NCI-H1417 (cell line): ENCODE results near the gene TARBP1.
"Not testable (repeated sequence)": the region's sequence is repeated elsewhere in the genome, so short reads cannot be mapped to it uniquely, and the experiment has no call there.

Source experiments
- DNase-seq, 3 experiments: peaks; one replicate each; lab custom pipeline; 2025; lab: John Stamatoyannopoulos, UW

Gene TARBP1, protein sequence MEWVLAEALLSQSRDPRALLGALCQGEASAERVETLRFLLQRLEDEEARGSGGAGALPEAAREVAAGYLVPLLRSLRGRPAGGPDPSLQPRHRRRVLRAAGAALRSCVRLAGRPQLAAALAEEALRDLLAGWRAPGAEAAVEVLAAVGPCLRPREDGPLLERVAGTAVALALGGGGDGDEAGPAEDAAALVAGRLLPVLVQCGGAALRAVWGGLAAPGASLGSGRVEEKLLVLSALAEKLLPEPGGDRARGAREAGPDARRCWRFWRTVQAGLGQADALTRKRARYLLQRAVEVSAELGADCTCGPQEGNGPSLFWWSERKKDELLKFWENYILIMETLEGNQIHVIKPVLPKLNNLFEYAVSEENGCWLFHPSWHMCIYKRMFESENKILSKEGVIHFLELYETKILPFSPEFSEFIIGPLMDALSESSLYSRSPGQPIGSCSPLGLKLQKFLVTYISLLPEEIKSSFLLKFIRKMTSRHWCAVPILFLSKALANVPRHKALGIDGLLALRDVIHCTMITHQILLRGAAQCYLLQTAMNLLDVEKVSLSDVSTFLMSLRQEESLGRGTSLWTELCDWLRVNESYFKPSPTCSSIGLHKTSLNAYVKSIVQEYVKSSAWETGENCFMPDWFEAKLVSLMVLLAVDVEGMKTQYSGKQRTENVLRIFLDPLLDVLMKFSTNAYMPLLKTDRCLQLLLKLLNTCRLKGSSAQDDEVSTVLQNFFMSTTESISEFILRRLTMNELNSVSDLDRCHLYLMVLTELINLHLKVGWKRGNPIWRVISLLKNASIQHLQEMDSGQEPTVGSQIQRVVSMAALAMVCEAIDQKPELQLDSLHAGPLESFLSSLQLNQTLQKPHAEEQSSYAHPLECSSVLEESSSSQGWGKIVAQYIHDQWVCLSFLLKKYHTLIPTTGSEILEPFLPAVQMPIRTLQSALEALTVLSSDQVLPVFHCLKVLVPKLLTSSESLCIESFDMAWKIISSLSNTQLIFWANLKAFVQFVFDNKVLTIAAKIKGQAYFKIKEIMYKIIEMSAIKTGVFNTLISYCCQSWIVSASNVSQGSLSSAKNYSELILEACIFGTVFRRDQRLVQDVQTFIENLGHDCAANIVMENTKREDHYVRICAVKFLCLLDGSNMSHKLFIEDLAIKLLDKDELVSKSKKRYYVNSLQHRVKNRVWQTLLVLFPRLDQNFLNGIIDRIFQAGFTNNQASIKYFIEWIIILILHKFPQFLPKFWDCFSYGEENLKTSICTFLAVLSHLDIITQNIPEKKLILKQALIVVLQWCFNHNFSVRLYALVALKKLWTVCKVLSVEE (N-terminal part only)

DNA sequence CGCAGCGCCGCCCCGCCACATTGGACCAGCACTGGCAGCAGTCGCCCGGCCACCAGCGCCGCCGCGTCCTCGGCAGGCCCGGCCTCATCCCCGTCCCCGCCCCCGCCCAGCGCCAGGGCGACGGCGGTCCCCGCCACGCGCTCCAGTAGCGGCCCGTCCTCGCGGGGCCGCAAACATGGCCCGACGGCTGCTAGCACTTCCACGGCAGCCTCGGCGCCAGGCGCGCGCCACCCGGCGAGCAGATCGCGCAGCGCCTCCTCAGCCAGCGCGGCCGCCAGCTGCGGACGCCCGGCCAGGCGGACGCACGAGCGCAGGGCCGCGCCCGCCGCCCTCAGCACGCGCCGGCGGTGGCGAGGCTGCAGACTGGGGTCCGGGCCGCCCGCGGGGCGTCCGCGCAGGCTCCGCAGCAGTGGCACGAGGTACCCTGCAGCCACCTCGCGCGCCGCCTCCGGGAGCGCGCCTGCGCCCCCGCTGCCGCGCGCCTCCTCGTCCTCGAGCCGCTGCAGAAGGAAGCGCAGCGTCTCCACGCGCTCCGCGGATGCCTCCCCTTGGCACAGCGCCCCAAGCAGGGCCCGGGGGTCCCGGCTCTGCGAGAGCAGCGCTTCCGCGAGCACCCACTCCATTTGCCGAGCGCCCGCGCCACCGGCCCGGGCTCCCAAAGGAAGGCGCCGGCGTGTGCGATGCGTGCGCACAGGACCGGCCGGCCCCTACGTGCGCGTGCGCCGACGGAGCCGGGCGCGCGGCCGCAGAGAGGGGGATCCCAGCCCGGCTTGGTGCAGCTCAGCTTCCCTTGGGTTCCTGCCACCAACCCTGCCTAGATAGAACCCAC is at the start of gene TARBP1:
Gene TARBP1 (minus strand): TSS at position 699 of the 829 bp plus-strand sequence. CDS start 76 bp downstream, at position 623.
- DNase-seq = peak; percentile 78 to 96 (median 93)

DNA sequence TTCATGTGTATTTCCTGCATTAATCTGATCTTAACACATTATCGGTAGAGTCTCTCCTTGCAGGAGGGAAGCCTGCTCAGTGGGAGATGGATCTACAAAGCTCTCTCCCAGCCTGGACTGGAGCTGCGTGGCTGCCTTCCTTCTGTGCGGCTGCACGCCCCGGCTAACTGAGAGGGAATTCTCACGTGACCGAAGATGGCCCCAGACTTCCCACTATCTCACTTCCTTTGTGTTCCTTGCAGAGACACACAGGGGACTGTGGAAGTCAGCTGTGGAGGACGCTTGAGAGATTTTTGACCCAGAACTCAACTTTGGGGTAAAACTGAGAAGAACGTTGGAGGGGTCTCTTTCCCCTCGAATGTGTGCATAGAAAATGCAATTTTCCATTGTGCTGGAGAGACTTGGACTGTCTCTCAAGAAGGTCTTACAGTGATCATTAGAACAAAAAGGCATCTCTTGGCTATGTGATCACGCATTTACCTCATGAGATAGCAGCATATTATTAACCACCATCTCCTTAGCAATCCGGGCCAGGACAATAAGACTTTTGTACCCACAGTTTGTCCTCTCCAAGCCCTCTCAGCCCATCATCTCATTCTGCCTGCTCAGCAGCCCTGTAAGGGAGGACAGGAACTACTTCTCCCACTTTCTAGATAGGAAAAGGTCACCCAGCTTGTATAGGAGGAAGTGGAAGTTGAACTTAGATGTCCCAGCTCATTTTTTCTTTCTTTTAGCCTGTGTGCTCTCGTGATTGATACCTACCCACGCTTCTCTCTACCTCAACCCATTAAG is 49.3 kb upstream of the TARBP1 start:
- DNase-seq = no peak

DNA sequence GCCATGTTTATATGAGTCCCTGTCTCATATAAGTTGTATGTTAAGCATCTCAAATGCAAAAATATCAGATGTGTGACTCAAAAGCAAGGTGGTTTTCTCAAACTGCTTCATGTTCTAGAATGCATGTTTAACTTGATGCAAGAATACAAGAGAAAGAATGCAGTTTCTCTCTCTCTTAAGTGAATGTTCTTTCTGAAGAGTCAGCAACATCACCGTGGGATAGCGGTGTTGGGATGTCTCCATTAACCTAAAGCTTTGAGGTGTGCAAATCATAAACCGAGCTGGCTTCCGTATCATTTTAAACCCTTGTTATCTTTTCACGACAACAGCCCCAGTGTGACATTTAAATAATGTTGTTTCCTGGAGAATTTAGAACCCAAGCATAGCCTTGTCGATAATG is 48.4 kb upstream of the TARBP1 start:
- no peak for DNase-seq

DNA sequence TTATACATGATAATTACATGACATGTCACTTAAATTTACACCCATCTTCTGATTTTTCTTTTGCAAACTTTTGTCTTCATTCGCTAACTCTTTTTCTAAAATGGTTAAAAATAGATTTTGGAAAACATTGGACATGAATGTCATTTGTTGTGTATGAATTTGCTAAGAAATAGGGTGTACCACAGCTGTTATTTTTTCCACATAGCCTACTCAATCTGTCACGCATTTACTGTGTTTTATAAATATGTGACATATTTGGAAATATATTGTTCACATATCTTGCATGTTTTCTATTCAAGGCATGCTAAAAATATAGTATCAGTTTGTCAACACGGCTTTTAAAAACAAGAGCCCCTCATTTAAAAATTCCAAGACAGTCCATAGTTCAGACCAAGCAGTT is 47.9 kb upstream of the TARBP1 start:
- DNase-seq = no peak

DNA sequence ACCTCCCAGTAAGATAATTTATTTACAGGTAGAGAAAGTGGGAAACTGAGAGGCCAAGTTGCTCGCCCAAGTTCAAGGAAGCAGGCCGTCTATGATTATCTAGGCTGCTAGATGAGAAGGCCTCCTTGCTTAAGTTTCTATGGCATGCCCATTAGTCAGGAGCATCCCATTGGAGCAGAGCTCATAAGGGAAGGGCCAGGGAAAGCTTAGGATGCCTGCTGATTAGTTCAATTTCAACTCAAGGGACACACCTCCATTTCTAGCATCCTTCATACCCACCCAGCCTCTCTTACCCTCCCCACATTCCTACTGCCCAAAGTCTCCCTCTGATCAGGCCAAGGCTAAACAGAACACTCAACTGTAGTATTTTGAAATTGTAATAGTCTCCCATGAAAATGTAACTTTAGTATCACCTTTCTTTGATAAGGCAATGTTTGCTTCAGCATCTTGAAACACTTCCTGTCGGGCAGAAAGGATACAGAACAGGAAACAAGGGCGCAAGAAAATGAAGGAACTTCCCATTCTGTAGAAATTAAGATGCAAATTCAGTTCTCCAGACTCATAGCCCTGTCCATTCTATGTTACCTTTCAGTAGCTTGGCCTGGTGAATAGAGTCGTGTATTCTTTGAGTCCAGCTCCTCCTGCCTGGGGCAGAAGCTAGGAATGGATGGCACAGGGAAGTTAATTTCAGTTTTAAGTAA is 46.3 kb upstream of the TARBP1 start:
- no peak for DNase-seq

DNA sequence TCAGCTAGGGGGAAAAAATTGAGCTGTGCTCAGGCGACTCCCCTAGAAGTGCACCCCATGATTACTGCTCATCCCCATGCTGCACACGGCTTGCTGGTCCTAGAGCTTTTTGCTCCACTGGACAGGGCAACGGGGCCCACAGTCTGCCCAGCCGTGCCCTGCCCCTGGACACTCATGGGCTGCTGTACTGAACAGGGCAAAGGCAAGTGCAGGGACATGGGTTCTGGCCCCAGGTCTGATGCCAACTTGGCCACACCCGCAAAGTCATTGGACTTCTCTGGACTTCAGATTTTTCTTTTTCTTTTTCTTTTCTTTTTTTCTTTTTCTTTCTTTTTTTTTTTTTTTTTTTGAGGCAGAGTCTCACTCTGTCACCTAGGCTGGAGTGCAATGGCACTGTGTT is 42.9 kb upstream of the TARBP1 start:
- DNase-seq = no peak

DNA sequence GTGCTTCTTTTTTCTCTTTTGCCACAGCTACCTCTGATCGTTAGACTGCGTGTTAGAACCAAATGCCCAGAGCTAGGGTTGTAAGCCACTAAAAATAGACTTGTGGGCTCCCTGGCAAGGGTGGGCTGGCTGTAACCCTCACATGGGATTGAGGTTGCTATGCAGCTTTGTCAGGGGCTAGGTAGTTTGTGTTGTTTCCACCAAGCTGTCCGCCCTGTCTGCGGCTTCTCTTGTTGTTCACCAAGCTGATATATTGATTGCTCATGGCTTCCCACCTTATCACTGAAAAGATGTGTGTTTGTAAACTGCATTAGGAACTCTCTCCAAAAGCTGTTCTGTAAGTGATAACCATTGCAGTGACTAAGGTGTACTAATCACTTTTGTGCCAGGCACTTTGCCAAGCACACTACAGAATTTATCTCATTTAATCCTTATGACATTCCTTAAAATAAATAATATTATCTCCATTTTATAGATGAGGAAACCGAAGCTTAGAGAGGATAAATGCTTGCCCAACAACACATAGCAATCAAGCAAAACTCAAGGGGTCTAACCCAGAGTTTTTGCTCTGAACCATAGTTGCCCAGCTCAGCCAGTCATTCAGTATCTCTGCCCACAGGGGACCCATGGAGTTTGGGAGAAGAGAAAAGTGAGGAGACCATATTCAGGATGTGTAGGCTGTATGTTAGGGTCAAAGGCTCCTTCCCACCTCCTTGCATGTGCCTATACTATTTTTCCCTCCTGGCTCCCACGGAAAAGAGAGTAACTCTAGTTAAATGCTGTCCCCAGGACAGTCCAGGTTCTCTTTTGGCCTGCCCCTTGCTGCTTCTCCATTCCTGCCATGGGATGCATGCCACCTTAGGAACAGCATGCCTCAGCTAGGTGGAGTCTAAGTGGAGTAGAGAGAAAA is 42.2 kb upstream of the TARBP1 start:
- peak in 2 of 3 experiments; percentile 6 to 9 for DNase-seq

DNA sequence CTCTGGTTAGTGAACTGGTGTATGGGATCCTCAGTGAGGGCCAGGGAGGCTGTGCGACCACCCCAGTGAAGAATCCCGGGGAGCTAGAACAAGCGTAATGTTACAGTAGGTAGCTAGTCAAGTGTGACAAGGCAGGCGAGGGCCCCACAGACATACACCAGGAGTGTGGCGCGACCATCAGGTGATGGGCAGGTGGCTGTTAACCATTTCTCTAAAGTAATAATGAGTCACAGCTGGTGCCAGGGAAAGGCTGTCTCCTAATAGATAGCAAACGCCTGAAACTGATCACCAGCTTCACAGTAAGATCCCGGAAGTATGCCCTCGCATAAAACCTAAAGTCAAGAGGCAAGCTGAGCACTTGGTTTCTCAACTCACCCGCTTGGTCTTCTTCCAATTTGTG is 40.5 kb upstream of the TARBP1 start:
- peak in 1 of 3 experiments; percentile 29 for DNase-seq

DNA sequence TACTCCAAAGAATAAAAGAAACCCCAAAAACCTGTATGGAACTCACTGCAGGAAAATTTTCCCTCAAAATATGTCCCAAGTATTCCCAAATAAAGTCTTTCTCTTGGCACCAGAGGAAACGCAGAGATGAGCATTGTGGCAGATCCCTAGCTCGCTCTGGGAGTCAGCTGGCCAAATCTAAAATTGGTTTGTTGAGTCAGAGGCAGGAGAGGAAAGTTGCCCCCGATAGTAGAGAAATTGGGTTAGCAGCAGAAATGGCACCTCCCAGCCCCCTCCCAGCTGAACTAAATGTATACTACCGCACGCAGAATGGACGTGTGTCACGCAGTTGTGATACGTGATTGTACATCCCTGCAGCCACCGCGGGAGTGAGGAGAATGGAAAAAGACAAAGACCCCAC is 39.9 kb upstream of the TARBP1 start:
- no peak for DNase-seq

DNA sequence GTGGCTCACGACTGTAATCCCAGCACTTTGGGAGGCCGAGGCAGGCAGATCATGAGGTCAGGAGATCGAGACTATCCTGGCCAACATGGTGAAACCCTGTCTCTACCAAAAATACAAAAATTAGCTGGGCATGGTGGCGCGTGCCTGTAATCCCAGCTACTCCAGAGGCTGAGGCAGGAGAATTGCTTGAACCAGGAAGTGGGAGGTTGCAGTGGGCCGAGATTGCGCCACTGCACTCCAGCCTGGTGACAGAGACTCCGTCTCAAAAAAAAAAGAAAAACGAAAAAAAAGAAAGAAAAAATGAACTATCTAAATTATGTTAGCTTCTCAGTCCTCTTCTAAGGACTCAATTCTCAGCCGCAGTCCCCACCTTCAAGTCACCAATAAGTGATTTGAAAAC is 39.1 kb upstream of the TARBP1 start:
- DNase-seq = not testable (repeated sequence)

DNA sequence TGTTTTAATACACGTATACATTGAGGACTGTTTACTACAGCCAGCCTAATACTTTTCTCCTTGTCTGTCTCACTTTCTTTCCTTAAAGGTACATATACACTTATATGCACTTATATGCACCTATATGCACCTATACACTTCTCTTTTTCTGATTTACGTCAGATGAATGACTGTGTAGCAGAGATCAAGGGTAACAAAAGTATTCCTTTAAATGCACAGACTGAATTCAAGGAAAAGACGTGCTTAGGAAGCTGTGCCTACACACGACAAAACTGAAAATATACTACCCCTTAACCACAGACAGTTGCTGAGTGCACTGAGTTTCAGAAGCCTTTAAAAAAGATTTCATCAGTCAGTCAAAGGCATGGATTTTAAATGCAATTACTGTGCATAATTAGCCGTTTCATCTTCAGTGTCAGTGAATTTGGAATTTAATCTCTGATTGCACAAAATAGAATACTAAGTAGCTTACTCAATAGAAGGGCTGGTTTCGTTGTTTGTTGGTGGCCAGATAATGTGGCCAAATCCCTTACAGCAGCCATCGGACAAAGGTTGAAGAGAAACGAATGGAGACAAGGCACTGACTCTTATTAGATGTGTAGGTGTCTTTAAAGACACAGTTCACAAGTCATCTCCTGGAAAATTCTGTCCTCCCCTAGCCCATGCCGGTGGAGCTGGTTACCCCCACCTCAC is 38.3 kb upstream of the TARBP1 start:
- no peak for DNase-seq

DNA sequence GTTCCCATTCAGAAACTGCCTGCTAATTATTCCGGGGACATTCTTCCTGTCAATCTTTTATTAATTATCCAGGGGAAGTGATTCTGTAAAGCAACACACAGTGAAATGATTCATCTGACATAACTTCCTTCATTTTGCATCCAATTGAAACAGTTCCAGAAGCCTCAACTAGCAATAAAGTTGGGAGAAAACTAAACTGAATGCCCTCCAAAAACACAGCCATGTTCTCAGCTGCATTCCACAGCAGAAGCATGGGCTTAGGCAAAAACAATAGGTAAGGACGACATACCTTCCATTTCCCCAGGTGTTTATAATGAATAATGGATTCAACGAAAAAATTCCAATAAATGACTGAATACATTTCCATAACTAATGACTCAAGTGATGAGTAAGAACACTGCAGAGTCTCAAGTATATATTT is 36.9 kb upstream of the TARBP1 start:
- DNase-seq = no peak

DNA sequence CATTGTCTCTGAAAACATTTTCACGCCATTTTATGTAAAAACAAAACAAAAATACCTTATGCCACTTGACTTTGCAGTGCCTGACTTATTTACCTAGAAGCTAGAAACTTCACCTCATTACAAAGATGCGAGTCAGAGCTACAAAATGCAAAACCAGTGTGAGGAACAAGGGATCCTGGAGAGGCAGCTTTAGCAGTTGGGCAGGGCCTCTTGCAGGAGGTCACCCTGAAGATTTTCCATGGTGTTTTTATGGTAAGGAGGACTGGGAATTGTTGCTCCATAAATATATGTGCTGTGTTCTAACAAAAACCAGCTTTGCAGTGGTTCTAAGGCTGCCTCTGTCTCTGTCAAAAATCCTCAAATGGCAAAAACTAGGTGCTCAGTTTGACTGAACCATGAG is 36.4 kb upstream of the TARBP1 start:
- no peak for DNase-seq

DNA sequence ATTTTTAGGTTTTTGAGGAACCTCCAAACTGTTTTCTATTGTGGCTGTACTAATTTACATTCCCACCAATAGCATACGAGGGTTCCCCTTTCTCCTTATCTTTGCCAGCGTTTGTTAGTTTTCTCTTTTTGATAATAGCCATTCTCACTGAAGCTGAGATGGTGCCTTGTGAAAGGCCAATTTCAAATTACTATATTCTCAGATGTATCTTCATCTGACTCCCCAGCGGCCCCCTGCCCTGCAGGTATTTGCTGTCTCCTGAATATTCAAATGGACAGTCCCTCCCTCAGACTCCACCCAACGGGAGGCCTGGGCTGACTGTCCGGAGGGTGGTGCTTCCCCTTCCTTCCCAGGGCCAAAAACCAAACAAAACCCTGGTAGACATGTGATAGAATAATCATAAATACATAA is 33.5 kb upstream of the TARBP1 start:
- DNase-seq = no peak

DNA sequence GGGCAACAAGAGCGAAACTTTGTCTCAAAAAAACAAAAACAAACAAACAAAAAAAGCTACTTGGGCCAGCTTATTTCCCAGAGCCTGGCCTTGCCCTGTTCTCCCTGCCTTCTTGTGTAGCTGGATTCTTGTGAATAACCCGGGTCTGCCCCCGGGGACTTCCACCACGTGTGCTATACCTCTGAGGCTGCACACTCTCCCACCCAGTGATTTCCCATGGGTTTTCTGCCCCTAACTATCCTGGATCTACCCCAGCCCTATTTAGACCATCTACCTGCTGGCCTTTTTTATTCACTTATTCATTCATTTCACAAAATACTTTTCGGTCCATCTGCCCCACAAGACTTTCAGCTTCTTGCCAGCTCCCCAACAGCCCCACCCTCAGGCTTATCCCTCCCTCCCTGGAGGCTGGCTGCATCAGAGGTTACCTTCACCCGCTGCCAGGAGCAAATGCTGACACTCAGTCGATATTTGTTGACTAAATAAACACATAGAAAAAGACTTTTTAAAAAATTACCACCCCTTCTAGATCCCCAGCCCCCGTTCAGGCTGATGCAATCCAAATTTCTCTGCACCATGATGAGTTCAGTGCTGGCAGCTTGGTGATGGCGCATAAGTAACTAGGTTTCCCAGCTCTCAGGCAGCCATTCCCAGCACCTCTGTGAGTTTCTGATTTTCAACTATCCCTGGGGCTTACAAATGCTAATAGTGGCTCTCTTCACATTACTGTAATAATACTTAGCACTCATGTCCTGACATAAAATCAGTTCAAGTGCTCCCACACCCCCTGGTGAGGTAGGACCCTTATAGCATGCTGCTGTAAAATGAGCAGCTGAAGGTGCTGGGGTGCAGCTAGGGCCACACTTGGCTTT is 30.7 kb upstream of the TARBP1 start:
- DNase-seq = peak in 1 of 3 experiments; percentile 54

DNA sequence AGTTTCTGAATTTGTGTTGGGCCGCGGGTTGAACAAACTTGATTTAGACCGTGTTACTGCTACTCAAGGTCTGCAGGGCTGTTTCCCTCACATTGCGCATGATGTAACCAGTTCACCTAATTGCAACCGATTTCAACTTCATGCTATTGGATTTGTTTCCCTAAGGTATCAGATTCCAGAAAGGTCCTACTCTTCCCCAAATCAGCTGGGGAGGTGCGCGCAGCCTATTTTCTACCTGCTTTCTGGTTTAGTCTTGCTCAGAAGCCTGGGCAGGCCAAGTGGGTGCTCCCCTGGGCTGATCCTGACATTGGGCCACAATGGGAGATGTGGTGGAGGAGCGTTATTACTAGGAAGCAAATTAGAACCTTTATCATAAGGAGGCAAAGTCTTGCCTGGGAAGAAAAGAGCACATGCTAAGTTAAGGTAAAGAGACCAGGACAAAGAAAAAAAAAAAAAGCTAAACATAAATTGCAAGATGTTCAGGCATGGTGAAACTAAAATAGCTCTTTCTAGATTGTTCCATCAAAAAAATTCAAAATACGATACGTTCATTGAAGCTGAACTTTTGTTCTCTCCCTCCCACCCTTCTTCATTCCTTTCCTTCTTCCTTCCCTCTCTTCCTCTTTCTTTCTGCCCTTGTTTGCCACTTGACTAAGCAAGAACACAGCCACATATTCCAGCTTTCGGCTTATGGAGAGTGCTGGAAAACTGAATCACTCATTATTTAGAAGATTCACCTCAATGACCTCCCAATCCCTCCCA is 28.8 kb upstream of the TARBP1 start:
- DNase-seq = no peak
